Measurements from ENCODE around the gene INKA1. TPM values are rescaled to one million over a fixed set of nuclear protein-coding genes. Genes with fewer than 3 reads are reported as not detected.
A peak's percentile ranks its signal among the peaks of the same experiment; 100 is the strongest.
"Not testable (repeated sequence)": the region's sequence is repeated elsewhere in the genome, so short reads cannot be mapped to it uniquely, and the experiment has no call there.

The INKA1 gene
- total RNA-seq, result 1.1 and 1.4 TPM in 2 replicates

GRCh38 chr3:49802719-49803464 lies at the start of gene INKA1:
TSS of gene INKA1 (plus strand) at chr3:49803261. CDS start at chr3:49803393, 132 bp downstream.
- H3K27ac Mint-ChIP-seq, result peak within 1 kb of the TSS; percentile 35
- peak within 1 kb of the TSS; percentile 80 for H3K4me3 Mint-ChIP-seq
- DNase-seq, result peak; percentile 97
- no peaks in the 10 kb centered on the region for H3K9me3 Mint-ChIP-seq
- peaks cover 35% of the 10 kb centered on the region for H3K4me1 Mint-ChIP-seq
- H3K36me3 Mint-ChIP-seq (ENCODE audit: low read depth), result peaks cover 4% of the 10 kb centered on the region
- peaks cover 20% of the 10 kb centered on the region for H3K27me3 Mint-ChIP-seq
- intact Hi-C loops (cut with micrococcal nuclease), result loop anchor here (1.0 to 5.0 kb wide), 6 partner anchors 10 to 284 kb away; partner anchors contain the start of genes IP6K1, RBM5, TRAIP and UBA7

GRCh38 chr3:49754536-49754935 lies 48.5 kb upstream of the INKA1 start:
- Mint-ChIP-seq H3K27me3 (no peaks in the 10 kb centered on the region), H3K27ac (no peak overlapping the region), H3K4me1 (peaks cover 5% of the 10 kb centered on the region), H3K36me3 (ENCODE audit: low read depth) (peaks cover 9% of the 10 kb centered on the region), H3K4me3 (no peak overlapping the region), H3K9me3 (no peaks in the 10 kb centered on the region)
- no peak for DNase-seq
- intact Hi-C loops (cut with micrococcal nuclease), result no loop called here

GRCh38 chr3:49756036-49756435 lies 47.0 kb upstream of the INKA1 start:
- no peak for DNase-seq
- peaks cover 5% of the 10 kb centered on the region for H3K36me3 Mint-ChIP-seq (ENCODE audit: low read depth)
- no peaks in the 10 kb centered on the region for H3K9me3 Mint-ChIP-seq
- H3K27me3 Mint-ChIP-seq, result no peaks in the 10 kb centered on the region
- H3K4me1 Mint-ChIP-seq, result peaks cover 5% of the 10 kb centered on the region
- H3K4me3 Mint-ChIP-seq, result no peak overlapping the region
- H3K27ac Mint-ChIP-seq, result no peak overlapping the region
- intact Hi-C loops (cut with micrococcal nuclease), result no loop called here

- peaks cover 5% of the 10 kb centered on the region for H3K4me1 Mint-ChIP-seq
- no peak overlapping the region for H3K4me3 Mint-ChIP-seq
- H3K27me3 Mint-ChIP-seq, result no peaks in the 10 kb centered on the region
- no peak overlapping the region for H3K27ac Mint-ChIP-seq
- H3K9me3 Mint-ChIP-seq, result no peaks in the 10 kb centered on the region
- DNase-seq, result no peak
- peaks cover 5% of the 10 kb centered on the region for H3K36me3 Mint-ChIP-seq (ENCODE audit: low read depth)
- intact Hi-C loops (cut with micrococcal nuclease), result no loop called here
These were observed 45.9 kb upstream of the INKA1 start for GRCh38 chr3:49757197-49757596.

- Mint-ChIP-seq H3K9me3 (no peaks in the 10 kb centered on the region), H3K4me3 (no peak overlapping the region), H3K4me1 (no peaks in the 10 kb centered on the region), H3K27ac (no peak overlapping the region), H3K36me3 (ENCODE audit: low read depth) (peaks cover 1% of the 10 kb centered on the region), H3K27me3 (no peaks in the 10 kb centered on the region)
- no peak for DNase-seq
- intact Hi-C loops (cut with micrococcal nuclease), result no loop called here
These were observed 43.8 kb upstream of the INKA1 start for GRCh38 chr3:49759226-49759625.

GRCh38 chr3:49761661-49762060 lies 41.4 kb upstream of the INKA1 start:
- intact Hi-C loops (cut with micrococcal nuclease), result no loop called here
- Mint-ChIP-seq H3K9me3 (no peaks in the 10 kb centered on the region), H3K4me1 (no peaks in the 10 kb centered on the region), H3K4me3 (no peak overlapping the region), H3K27me3 (no peaks in the 10 kb centered on the region), H3K36me3 (ENCODE audit: low read depth) (peaks cover 2% of the 10 kb centered on the region), H3K27ac (no peak overlapping the region)
- DNase-seq, result no peak

- intact Hi-C loops (cut with micrococcal nuclease), result no loop called here
- Mint-ChIP-seq H3K36me3 (ENCODE audit: low read depth) (peaks cover 5% of the 10 kb centered on the region), H3K4me3 (no peak overlapping the region), H3K4me1 (no peaks in the 10 kb centered on the region), H3K9me3 (no peaks in the 10 kb centered on the region), H3K27ac (no peak overlapping the region), H3K27me3 (no peaks in the 10 kb centered on the region)
- no peak for DNase-seq
These were observed 39.1 kb upstream of the INKA1 start for GRCh38 chr3:49763981-49764380.

- H3K27me3 Mint-ChIP-seq, result no peaks in the 10 kb centered on the region
- H3K27ac Mint-ChIP-seq, result no peak overlapping the region
- intact Hi-C loops (cut with micrococcal nuclease), result no loop called here
- DNase-seq, result no peak
- H3K4me1 Mint-ChIP-seq, result peaks cover 6% of the 10 kb centered on the region
- peaks cover 17% of the 10 kb centered on the region for H3K36me3 Mint-ChIP-seq (ENCODE audit: low read depth)
- no peaks in the 10 kb centered on the region for H3K9me3 Mint-ChIP-seq
- no peak overlapping the region for H3K4me3 Mint-ChIP-seq
These were observed 33.7 kb upstream of the INKA1 start for GRCh38 chr3:49769286-49769915.

- no peaks in the 10 kb centered on the region for H3K9me3 Mint-ChIP-seq
- H3K27ac Mint-ChIP-seq, result no peak overlapping the region
- H3K36me3 Mint-ChIP-seq (ENCODE audit: low read depth), result peaks cover 17% of the 10 kb centered on the region
- peaks cover 6% of the 10 kb centered on the region for H3K4me1 Mint-ChIP-seq
- DNase-seq, result no peak
- H3K27me3 Mint-ChIP-seq, result no peaks in the 10 kb centered on the region
- intact Hi-C loops (cut with micrococcal nuclease), result no loop called here
- no peak overlapping the region for H3K4me3 Mint-ChIP-seq
These were observed 33.1 kb upstream of the INKA1 start for GRCh38 chr3:49769926-49770325.

- Mint-ChIP-seq H3K27ac (no peak overlapping the region), H3K4me3 (no peak overlapping the region), H3K4me1 (peaks cover 6% of the 10 kb centered on the region), H3K9me3 (no peaks in the 10 kb centered on the region), H3K36me3 (ENCODE audit: low read depth) (peaks cover 15% of the 10 kb centered on the region), H3K27me3 (no peaks in the 10 kb centered on the region)
- no peak for DNase-seq
- intact Hi-C loops (cut with micrococcal nuclease), result no loop called here
These were observed 31.6 kb upstream of the INKA1 start for GRCh38 chr3:49771340-49771938.

GRCh38 chr3:49772703-49773102 lies 30.4 kb upstream of the INKA1 start:
- Mint-ChIP-seq H3K4me3 (no peak overlapping the region), H3K36me3 (ENCODE audit: low read depth) (peaks cover 20% of the 10 kb centered on the region), H3K27me3 (no peaks in the 10 kb centered on the region), H3K27ac (no peak overlapping the region), H3K9me3 (no peaks in the 10 kb centered on the region), H3K4me1 (peaks cover 6% of the 10 kb centered on the region)
- no peak for DNase-seq
- intact Hi-C loops (cut with micrococcal nuclease), result no loop called here

GRCh38 chr3:49775538-49775937 lies 27.5 kb upstream of the INKA1 start:
- Mint-ChIP-seq H3K27me3 (no peaks in the 10 kb centered on the region), H3K4me1 (peaks cover 5% of the 10 kb centered on the region), H3K27ac (no peak overlapping the region), H3K36me3 (ENCODE audit: low read depth) (peaks cover 15% of the 10 kb centered on the region), H3K4me3 (no peak overlapping the region), H3K9me3 (no peaks in the 10 kb centered on the region)
- intact Hi-C loops (cut with micrococcal nuclease), result no loop called here
- DNase-seq, result no peak

- H3K27me3 Mint-ChIP-seq; intact Hi-C loops (cut with micrococcal nuclease); H3K27ac Mint-ChIP-seq; DNase-seq; H3K4me1 Mint-ChIP-seq; H3K4me3 Mint-ChIP-seq; H3K9me3 Mint-ChIP-seq: not testable (repeated sequence)
- H3K36me3 Mint-ChIP-seq (ENCODE audit: low read depth), result peaks cover 15% of the 10 kb centered on the region
These were observed 27.0 kb upstream of the INKA1 start for GRCh38 chr3:49776101-49776500.

- no peak overlapping the region for H3K27ac Mint-ChIP-seq
- no peaks in the 10 kb centered on the region for H3K27me3 Mint-ChIP-seq
- H3K9me3 Mint-ChIP-seq, result no peaks in the 10 kb centered on the region
- peaks cover 13% of the 10 kb centered on the region for H3K4me1 Mint-ChIP-seq
- no peak for DNase-seq
- no peak overlapping the region for H3K4me3 Mint-ChIP-seq
- intact Hi-C loops (cut with micrococcal nuclease), result no loop called here
- peaks cover 30% of the 10 kb centered on the region for H3K36me3 Mint-ChIP-seq (ENCODE audit: low read depth)
These were observed 23.5 kb upstream of the INKA1 start for GRCh38 chr3:49779358-49780079.

Data from activated CD4-positive, alpha-beta T cell treated with anti-CD3 and anti-CD28 coated beads, Interleukin-2, amount 10 ng/mL, durations not matched to agents 24 days and 14 days (primary cell).